AG04449 (cell line): ENCODE data around the gene HEPN1.

Experiments
- CTCF ChIA-PET: fragments of 350-600 bp; formaldehyde crosslinking; extraction: SDS; loops from one replicate; lab custom pipeline; 2021; ENCODE audit warnings: antibody characterized with exemption; lab: Yijun Ruan, JAX
- POLR2A ChIA-PET: fragments of 400-600, 350-600 bp; formaldehyde crosslinking; extraction: SDS; loops from one replicate; lab custom pipeline; 2020; ENCODE audit warnings: antibody characterized with exemption, inconsistent platforms; lab: Yijun Ruan, JAX
- DNase-seq: peaks from one replicate; pipeline ENCODE4 v3.0.0-alpha.2; 2010; ENCODE audit warnings: low read depth, low spot score
- H3K4me3 ChIP-seq: 2 replicates; pipeline ENCODE4 v1.5.1; 2011; ENCODE audit warnings: low read depth, mild to moderate bottlenecking, control low read depth, low read length
- TF ChIP-seq, protein P1 (sequence below): IDR thresholded peaks from one replicate; pipeline ENCODE4 v1.5.1; 2011; ENCODE audit warnings: mild to moderate bottlenecking, moderate library complexity, low read length, control low read depth, inconsistent platforms; ENCODE audit not compliant: insufficient read depth; ENCODE audit errors: missing control alignments

Gene HEPN1

DNA sequence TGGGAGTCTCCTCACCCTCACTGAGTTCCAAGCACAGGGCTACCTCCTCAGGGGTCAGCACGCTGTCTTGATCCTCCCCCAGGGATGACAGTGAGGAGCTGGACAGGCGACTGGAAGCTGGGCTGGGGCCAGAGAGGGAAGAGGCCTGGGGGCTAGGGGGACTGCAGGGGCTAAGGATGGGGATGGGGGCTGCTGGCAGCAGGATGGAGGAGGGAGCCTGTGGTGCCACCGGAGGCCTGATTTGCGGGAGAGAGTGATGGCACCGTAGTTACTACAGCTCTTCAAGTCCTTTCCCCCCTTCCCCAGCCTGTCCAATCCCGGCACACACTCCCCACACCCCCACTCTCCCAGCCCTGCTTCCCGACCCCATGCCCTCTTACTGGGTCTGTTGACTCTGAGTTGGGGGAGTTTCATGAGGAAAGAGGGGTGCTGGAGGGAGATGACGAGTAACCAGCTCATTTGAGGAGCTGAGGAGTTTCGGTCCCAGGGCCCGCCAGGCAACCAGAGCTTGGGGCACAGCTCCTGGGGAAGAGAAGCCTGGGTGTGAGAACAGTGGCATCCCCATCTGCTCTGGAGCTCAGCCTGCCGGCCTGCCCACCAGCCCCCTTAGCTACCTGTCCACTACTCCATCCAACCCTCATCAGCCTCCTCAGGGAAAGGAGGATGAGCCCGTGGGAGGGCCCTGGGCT lies 31.9 kb upstream of the HEPN1 start:
- no peak overlapping the region for H3K4me3 ChIP-seq
- TF ChIP-seq, protein P1, sequence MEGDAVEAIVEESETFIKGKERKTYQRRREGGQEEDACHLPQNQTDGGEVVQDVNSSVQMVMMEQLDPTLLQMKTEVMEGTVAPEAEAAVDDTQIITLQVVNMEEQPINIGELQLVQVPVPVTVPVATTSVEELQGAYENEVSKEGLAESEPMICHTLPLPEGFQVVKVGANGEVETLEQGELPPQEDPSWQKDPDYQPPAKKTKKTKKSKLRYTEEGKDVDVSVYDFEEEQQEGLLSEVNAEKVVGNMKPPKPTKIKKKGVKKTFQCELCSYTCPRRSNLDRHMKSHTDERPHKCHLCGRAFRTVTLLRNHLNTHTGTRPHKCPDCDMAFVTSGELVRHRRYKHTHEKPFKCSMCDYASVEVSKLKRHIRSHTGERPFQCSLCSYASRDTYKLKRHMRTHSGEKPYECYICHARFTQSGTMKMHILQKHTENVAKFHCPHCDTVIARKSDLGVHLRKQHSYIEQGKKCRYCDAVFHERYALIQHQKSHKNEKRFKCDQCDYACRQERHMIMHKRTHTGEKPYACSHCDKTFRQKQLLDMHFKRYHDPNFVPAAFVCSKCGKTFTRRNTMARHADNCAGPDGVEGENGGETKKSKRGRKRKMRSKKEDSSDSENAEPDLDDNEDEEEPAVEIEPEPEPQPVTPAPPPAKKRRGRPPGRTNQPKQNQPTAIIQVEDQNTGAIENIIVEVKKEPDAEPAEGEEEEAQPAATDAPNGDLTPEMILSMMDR, result no peak
- ChIA-PET CTCF (interaction anchor here (1.0 to 4.1 kb wide), 3 partner anchors 12 to 50 kb away, joined by 5 to 32 read pairs (median 6); no protein-coding TSS in a partner anchor), POLR2A (interaction anchor here (1.3 kb wide), 1 partner anchor 11 kb away, joined by 4 read pairs; no protein-coding TSS in a partner anchor)
- DNase-seq, result no peak

DNA sequence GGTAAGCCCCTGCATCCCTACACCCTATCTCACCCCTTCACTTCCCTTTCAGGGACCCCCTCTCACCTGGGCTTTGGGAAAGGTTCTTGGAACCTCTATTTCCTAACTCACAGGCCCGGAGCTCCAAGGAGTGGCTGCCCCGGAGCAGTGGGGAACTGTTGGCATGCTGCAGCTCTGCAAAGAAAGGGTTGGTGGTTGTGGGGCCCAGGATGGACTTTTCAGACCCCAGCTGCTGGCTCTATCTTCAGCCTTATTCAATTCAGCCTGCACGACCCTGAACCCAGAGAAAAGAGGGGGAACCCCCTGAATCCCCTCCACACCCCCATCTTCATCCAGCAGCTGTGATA lies 31.4 kb upstream of the HEPN1 start:
- POLR2A ChIA-PET, result interaction anchor here (1.3 kb wide), 1 partner anchor 11 kb away, joined by 4 read pairs; no protein-coding TSS in a partner anchor
- H3K4me3 ChIP-seq, result no peak overlapping the region
- TF ChIP-seq, protein P1, result no peak
- CTCF ChIA-PET, result interaction anchor here (1.0 to 4.1 kb wide), 4 partner anchors 9 to 50 kb away, joined by 3 to 32 read pairs (median 6); no protein-coding TSS in a partner anchor
- no peak for DNase-seq

- H3K4me3 ChIP-seq, result no peak overlapping the region
- POLR2A ChIA-PET, result interaction anchor here (1.0 to 1.4 kb wide), 2 partner anchors 9 to 13 kb away, joined by 4 to 5 read pairs; no protein-coding TSS in a partner anchor
- CTCF ChIA-PET, result interaction anchor here (1.1 to 4.1 kb wide), 9 partner anchors 9 to 456 kb away, joined by 3 to 32 read pairs (median 6); partner anchors contain the start of gene HEPN1
Measured at GRCh38 chr11:124889191-124890091, 29.6 kb upstream of the HEPN1 start.

GRCh38 chr11:124890151-124890550 lies 28.9 kb upstream of the HEPN1 start:
- no peak overlapping the region for H3K4me3 ChIP-seq
- POLR2A ChIA-PET, result interaction anchor here (1.4 kb wide), 1 partner anchor 14 kb away, joined by 5 read pairs; no protein-coding TSS in a partner anchor
- TF ChIP-seq, protein P1, result no peak
- DNase-seq, result no peak
- CTCF ChIA-PET, result interaction anchor here (1.0 to 3.7 kb wide), 6 partner anchors 8 to 29 kb away, joined by 3 to 26 read pairs (median 5); partner anchors contain the start of gene HEPN1

More at GRCh38 chr11:124889191-124890091, 29.6 kb upstream of the HEPN1 start:
- no peak for DNase-seq
- TF ChIP-seq, protein P1, result no peak

DNA sequence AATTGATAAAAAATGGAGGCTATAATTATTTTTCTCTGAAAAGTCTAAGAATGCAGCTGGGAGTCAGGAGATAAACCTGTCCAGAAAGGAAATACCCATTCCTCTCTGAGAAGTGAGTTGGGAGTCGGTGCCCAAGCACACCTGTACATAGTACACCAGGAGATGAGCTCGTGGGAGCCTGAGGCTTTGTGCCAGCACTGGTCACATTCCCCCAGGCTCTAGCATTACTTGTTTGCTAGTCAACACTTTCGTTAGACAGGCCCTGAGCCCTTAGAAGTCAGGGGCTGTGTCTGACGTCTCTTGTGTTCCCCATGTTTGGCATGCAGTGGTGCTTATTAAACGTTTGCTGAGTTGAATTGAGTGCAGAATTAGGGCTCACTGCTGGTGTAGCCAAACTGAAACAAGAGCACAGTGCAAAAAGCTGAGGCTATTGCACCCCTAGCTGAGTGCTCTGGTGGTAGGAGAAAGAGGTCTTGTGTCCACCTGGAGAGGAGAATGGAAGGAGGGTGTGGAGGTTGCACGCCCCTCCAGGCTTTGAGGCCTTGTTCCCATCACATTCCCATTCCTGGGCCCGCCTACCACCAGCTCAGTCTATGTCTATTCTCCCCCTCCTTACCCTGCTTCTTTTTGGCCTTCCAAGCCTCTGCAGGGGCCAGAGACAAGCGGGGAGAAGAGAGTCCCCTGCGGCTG lies 28.2 kb upstream of the HEPN1 start:
- ChIA-PET POLR2A (no interaction called here), CTCF (interaction anchor here (1.0 to 3.7 kb wide), 7 partner anchors 8 to 28 kb away, joined by 3 to 26 read pairs (median 4); partner anchors contain the start of gene HEPN1)
- DNase-seq, result no peak
- H3K4me3 ChIP-seq, result no peak overlapping the region
- TF ChIP-seq, protein P1, result no peak
